D721Med (cell line): ENCODE data around the gene ZBTB7B.

Experiments used
- DNase-seq: peaks from one replicate; pipeline ENCODE4 v3.0.0; 2011; ENCODE audit warnings: low spot score; ENCODE audit not compliant: insufficient read length
- FAIRE-seq: peaks from 2 replicates; lab custom pipeline; 2011; peaks lifted over from hg19 to GRCh38; lab: Jason Lieb, UNC
- CTCF ChIP-seq: IDR thresholded peaks from 2 replicates; pipeline ENCODE4 v1.5.1; 2012; ENCODE audit warnings: mild to moderate bottlenecking, control low read depth; ENCODE audit not compliant: insufficient read depth; ENCODE audit errors: missing control alignments

The ZBTB7B gene

DNA sequence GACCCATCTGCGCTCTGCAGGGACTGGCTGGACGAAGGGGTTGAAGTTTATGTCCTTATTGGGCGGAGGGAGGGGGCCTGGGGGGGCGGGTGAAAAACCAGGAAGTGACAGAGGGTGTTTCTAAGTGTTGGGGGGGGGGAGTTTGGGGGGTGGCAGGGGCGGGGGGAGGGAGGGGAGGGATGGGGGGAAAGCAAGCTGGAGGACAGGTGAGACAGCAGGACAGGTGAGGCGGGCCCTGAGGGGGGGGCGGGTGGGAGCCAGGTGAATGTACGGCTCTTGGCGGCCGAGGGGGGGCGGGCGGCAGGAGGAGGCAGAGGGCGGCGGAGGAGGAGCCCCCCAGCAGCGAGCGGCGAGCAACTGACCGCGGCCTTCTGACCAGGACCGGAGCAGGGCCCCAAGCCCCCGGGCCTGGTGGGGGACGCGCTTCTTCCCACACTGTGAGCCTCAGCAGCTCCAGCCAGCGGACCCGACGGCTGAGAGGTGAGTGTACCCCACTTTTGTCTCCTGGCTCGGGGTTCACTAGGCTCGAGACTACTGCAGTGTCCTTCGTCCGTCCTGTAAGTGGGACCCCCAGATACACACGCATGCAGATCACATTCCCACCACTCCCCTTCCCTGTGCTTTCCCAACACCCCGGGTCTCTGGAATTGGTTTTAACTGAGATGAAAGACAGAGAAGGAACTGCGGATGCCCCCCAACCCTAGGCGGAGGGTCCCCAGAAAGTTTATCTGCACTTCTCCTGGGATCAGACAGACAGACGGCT is at the start of gene ZBTB7B:
Gene ZBTB7B (plus strand): TSS at position 339 of the 763 bp plus-strand sequence. CDS start 11,859 bp downstream, outside the sequence.
- TF ChIP-seq CTCF, result no peak
- DNase-seq, result no peak
- no peak for FAIRE-seq

DNA sequence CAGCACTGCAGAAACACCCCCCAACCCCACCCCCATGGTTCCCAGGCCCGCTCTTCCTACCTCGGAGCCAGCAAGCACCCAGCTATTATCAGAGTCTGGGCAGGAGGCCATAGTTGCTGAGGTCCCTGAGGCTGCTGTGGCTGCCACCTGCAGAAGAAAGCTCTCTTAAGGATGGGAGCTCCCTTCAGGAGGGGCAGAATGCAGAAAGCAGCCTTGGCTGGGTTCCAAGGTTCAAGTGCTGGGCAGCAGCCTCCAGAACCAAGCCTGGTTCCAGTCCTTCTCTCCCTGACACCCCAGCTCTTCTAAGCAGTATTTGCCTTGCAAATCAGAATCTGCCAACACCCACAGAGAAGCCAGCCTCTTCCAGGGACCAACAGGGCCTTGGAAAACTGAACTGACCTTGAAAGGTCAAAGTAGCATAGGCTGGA is 49.0 kb upstream of the ZBTB7B start:
- DNase-seq, result no peak
- no peak for FAIRE-seq

DNA sequence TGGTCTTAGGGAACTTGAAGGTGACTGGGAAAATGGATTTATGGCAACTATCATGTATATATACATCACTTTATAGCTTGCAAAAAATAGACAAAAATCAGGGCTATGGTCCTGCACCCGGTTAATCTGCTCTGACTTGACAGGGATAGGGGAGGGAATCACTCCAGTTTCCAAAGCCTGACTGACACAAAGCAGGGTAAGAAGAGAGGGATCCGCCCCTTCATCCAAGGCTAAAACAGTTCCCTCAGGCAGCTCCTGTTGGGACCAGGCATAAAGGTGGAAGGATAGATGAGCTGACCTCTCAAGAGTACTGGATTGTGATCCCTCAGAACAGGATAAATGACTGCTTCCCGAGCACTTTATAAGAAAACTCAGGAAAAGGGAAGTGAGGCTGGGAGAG is 48.1 kb upstream of the ZBTB7B start:
- TF ChIP-seq CTCF, result no peak
- DNase-seq, result no peak
- no peak for FAIRE-seq

More for the DNA sequence above, 49.0 kb upstream of the ZBTB7B start:
- TF ChIP-seq CTCF, result no peak

GRCh38 chr1:154955039-154955717 is 47.4 kb upstream of the ZBTB7B start:
- DNase-seq (no peak), FAIRE-seq (no peak)
- no peak for TF ChIP-seq CTCF

DNA sequence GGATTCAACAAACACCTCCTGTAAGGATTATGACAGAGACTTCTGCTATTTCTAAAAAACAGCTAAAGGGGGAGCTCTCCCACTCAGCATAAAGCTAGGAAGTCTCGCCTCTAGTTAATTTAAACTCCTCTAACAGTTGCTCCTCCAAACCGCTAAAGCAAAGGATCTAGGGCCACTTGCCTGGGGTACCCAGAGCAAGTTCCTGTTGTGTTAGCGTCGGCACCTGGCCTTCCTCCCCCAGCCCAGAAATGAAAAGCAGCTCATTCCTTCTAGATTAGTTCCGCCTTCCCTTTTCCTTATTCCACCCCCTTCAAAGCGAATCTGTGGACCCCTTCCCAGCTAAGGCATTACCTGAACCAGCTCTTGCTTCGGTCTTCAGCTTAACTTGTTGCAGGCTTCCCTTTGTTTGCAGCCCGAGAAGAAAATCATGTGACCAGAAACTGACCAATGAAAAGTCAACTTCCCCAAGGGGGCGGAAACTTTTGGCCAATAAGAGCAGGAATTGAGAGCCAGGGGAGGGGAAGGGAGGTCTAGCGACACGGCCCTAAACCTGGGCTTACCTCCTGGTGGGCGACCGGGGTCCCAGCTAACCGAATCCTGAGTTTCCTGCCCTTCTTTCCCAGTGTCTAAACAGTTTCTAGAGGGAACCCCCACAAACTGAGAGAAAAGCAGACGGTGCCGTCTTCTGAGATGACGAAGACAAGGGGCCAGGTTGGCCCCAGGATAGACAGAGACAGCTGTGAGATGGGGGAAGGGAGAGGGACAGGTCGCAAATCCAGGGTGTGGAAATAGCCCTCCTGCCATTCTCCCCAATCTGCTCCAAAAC is 46.7 kb upstream of the ZBTB7B start, which contains the start of gene PBXIP1:
Gene PBXIP1 (minus strand): TSS at position 382 of the 826 bp plus-strand sequence. CDS start 2,378 bp downstream, outside the sequence.
- peak; percentile 89 for FAIRE-seq
- DNase-seq, result peak; percentile 99
- TF ChIP-seq CTCF, result peak; percentile 25

GRCh38 chr1:154956544-154956941 is 46.1 kb upstream of the ZBTB7B start:
- DNase-seq (no peak), FAIRE-seq (no peak)
- TF ChIP-seq CTCF, result no peak
